GM12872 (cell line): Measurements from ENCODE around the gene GSTM2.

ENCODE experiments used
- CTCF ChIP-seq: IDR thresholded peaks from 3 replicates; pipeline ENCODE4 v1.5.1; 2011; ENCODE audit warnings: low read depth, mild to moderate bottlenecking, low read length, moderate library complexity; ENCODE audit not compliant: insufficient read depth

The GSTM2 gene

GRCh38 chr1:109626682-109627408, 41.0 kb upstream of the GSTM2 start:
- TF ChIP-seq CTCF, result no peak

- no peak for TF ChIP-seq CTCF
Measured at GRCh38 chr1:109627692-109628399, 40.0 kb upstream of the GSTM2 start.

- TF ChIP-seq CTCF, result no peak
Measured at GRCh38 chr1:109628540-109629321, 39.1 kb upstream of the GSTM2 start.

- TF ChIP-seq CTCF, result no peak
Measured at GRCh38 chr1:109629372-109630030, 38.4 kb upstream of the GSTM2 start.

GRCh38 chr1:109630081-109630897, 37.6 kb upstream of the GSTM2 start:
- TF ChIP-seq CTCF, result no peak; the same call in 2 of the 3 replicates

- no peak for TF ChIP-seq CTCF
Measured at GRCh38 chr1:109630898-109631512, 36.9 kb upstream of the GSTM2 start.
